HFF-Myc (cell line): ENCODE results near the gene NANOS2.
A peak's percentile ranks its signal among the peaks of the same experiment; 100 is the strongest.

Experiments used
- DNase-seq: peaks from one replicate; pipeline ENCODE4 v3.0.0-alpha.2; 2011; ENCODE audit warnings: low read depth; ENCODE audit errors: extremely low read depth
- H3K4me3 ChIP-seq: replicated peaks from 2 replicates; pipeline ENCODE4 v1.5.1; 2011; ENCODE audit warnings: low read depth, mild to moderate bottlenecking, control low read depth, low read length
- TF ChIP-seq, protein P1 (sequence below): IDR thresholded peaks from 2 replicates; pipeline ENCODE4 v1.5.1; 2012; ENCODE audit warnings: mild to moderate bottlenecking, low read depth, low read length, control low read depth; ENCODE audit errors: missing control alignments

The NANOS2 gene

DNA sequence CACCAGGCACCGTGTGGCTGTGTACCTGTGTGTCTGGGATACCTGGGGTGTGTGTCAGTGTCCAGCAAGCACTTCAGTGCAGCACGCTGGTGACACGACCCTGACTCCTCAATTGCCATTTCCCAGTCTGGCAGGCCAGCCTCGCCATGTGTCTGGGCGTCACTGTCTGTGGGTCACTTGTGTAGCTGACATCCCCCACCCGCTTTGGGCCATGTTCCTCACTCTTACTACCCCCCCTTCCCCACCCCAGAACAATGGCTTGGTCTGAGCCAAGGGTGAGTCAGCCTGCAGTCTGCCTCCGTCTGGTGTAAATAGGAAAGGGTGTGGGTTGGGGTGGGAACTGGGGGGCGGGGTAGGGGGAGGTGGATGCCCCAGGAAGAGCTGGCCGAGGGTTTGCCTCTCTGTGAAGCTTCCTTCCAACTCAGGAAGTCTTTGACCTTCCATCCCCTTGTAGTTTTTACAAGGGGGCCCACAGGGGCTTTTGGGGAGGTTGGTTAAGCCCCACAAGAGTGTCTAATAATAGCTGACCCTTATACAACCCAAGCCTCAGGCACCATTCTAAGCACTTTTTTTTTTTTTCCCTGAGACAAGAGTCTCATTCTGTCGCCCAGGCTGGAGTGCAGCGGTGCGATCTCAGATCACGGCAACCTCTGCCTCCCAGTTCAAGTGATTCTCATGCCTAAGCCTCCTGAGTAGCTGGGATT lies 41.5 kb upstream of the NANOS2 start:
- TF ChIP-seq, protein P1, sequence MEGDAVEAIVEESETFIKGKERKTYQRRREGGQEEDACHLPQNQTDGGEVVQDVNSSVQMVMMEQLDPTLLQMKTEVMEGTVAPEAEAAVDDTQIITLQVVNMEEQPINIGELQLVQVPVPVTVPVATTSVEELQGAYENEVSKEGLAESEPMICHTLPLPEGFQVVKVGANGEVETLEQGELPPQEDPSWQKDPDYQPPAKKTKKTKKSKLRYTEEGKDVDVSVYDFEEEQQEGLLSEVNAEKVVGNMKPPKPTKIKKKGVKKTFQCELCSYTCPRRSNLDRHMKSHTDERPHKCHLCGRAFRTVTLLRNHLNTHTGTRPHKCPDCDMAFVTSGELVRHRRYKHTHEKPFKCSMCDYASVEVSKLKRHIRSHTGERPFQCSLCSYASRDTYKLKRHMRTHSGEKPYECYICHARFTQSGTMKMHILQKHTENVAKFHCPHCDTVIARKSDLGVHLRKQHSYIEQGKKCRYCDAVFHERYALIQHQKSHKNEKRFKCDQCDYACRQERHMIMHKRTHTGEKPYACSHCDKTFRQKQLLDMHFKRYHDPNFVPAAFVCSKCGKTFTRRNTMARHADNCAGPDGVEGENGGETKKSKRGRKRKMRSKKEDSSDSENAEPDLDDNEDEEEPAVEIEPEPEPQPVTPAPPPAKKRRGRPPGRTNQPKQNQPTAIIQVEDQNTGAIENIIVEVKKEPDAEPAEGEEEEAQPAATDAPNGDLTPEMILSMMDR = no peak
- DNase-seq = no peak
- no peak overlapping the region for H3K4me3 ChIP-seq

DNA sequence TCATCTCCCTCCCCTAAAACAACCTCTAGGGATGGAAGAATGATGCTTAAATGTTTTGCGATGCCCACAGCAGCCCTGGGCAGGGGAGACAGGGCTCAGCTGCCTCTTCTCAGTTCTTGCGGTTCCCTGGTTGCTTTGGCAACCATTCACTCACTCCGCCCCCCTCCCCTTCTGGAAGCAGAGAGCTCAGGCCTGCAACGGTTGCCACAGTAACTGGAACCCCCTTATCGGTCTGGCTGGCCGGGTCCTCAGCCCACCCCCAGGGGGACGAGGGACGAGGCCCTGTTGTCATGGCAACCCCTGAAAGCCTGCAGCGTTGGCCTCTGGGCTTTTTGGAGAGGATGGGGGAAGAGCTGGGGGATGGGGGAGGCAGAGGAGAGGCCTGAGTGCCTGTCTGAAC lies 39.6 kb upstream of the NANOS2 start:
- no peak overlapping the region for H3K4me3 ChIP-seq
- TF ChIP-seq, protein P1 = no peak
- DNase-seq = no peak

DNA sequence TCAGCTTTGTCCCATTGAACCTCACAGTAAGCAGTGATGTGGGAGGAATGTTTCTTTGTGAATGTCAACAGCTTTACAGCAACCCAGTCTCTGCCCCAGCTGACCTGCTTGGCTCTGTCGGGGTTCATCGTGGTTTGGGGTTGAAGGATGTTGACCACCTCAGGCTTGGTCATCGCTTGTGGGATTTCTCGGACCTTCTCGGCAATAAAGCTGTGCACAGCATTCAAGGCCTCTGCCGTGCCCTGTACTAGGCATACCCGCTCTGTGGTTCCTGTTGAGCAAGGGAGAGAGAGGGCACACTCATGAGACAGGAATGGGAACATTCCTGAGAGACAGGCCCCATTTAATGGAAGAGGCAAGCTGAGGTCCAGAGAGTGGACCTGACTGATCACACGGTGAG lies 39.1 kb upstream of the NANOS2 start:
- H3K4me3 ChIP-seq = no peak overlapping the region
- DNase-seq = no peak

DNA sequence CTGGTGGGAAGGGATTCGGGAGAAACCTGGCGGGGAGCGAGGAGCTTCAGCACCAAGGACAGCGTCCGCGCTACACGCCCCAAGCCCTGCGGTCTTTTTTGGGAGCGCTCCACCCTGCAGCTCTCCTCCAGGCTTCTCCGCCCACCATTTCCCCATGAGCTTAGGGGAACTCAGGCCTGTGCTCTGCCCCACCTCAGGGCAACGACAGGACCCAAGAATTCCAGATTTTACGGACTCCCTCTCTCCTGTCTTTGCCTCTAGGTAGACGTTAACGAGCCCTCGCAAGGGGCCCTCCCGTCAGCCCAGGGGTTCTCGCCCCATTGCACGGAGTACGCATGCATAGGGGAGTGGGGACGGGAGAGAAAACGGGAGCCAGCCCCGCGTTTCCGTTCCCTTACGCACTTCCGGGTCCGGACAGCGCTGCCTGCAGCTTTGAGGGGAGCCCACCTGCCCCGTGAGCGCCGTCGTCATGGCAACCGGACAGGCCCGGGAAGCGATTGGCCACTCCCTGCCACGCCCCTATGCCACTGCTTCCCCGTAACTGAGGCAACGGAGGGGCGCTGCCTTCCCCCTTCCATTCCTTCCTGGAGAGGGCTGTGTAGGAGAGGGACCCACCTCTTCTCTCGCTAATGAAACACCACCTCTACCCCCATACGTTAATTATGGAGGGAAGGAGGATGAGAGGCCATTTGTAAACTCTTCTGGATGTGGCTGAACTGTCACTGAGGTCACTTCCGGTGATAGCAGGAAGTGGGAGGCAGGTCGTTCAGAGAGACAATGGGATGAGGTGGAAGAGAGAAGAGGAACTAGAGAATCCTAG lies 38.3 kb upstream of the NANOS2 start:
- peak overlapping the region; percentile 5 for H3K4me3 ChIP-seq
- TF ChIP-seq, protein P1 = no peak
- DNase-seq = peak; percentile 30

More for the DNA sequence above, 39.1 kb upstream of the NANOS2 start:
- TF ChIP-seq, protein P1 = no peak

DNA sequence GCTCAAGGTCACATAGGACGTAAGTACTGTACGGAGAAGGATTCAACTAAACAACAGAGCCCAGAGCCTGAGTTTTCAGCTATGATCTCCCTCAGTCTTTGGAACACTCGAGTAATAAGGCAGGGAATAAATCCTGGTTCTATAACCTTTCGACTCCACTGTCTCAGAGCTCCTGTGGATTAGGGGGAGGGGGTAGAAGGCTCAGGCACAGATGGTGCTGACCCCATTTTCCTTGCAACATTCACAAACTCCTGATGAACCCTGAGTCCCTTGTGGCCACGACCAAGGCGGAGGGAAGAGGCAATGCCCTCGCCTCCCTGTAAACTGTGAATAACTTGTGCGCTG lies 37.7 kb upstream of the NANOS2 start:
- DNase-seq = no peak
- no peak overlapping the region for H3K4me3 ChIP-seq
- TF ChIP-seq, protein P1 = no peak

DNA sequence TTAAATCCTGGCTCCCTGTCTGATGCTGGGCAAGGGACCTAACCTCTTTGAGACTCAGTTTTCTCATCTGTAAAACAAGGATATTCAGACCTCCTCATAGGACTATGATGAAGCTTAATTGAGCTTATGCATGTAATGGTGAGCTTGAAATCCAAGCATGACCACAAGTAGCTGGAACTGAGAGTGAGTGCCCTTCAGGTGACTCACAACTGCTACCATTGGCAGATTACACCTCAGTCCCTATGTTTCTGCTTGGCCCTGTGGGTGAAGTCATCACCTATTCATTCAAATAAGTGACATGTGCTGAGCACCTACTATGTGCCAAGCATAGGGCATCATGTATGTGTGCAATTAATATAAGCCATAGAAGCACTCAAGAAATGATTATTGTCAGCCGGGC lies 33.3 kb upstream of the NANOS2 start:
- TF ChIP-seq, protein P1 = no peak
- DNase-seq = no peak
- no peak overlapping the region for H3K4me3 ChIP-seq
